GM21619 (cell line): ENCODE results near the gene GAL3ST2.

ENCODE experiments used
- ATAC-seq: cut with Tn5 transposase; IDR thresholded peaks from one replicate; pipeline ENCODE4 v1.9.1; 2021; ENCODE audit not compliant: unreplicated experiment

The GAL3ST2 gene

DNA sequence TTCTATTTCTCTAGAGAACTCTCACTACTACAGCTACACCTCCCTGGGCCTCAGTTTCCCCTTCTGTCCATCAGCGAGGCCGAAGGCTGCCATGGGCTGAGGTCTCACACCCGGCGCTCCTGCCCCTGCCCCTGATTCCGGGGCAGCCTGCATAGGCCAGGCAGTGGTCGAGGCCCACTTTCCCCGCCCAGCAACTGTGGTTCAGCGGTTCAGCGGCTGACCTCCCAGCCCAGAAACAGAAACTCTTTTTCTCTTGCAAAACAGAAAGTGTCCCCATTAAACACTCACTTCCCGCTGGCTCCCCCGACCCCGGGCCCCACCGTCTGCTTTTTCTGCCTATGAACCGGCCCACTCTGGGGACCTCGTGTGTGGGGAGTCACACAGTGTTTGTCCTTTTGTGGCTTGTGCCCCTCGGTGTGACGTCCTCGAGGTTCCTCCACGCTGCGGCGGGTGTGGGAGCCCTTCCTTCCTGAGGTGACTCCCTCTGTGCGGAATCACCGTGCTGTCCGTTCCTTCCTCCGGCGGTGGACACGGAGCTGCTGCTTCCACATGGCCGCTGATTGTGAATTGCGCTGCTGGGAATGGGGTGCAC lies 66.1 kb downstream of the GAL3ST2 start:
- ATAC-seq: peak; percentile 38

DNA sequence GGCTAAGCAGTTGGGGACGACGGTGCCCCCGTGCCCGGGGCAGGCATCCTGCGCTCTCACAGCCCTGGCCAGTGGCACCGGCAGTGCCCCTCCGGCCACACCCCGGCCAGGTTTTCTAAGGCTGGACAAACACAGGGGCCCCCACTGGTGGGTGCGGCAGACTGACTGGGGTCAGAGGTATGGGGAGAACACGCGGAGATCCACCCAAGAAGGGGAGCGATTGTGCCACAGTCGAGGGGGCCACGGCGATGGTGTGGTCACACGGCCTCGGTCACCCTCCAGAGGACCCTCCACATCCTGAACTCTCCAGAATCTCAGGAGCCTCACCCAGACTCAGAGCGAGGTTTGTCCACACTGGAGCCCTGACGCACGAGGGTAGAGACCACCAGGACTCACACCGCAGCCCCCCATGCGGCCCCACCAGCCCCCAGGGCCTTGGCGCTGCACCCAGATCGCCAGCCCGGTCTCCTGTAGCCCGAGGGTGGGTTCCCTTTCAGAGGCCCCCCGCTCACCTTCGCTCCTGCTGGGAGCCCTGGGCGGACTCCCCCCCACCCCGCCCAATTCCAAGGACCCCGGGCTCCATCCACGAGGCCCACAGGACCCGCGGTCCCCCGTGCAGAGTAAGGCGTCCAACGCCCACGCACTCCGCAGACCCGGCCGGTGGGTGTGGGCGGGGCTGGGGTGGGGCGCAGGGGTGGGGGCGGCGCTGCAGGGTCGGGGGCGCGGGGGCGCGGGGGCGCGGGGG lies 66.9 kb downstream of the GAL3ST2 start:
- no peak for ATAC-seq

DNA sequence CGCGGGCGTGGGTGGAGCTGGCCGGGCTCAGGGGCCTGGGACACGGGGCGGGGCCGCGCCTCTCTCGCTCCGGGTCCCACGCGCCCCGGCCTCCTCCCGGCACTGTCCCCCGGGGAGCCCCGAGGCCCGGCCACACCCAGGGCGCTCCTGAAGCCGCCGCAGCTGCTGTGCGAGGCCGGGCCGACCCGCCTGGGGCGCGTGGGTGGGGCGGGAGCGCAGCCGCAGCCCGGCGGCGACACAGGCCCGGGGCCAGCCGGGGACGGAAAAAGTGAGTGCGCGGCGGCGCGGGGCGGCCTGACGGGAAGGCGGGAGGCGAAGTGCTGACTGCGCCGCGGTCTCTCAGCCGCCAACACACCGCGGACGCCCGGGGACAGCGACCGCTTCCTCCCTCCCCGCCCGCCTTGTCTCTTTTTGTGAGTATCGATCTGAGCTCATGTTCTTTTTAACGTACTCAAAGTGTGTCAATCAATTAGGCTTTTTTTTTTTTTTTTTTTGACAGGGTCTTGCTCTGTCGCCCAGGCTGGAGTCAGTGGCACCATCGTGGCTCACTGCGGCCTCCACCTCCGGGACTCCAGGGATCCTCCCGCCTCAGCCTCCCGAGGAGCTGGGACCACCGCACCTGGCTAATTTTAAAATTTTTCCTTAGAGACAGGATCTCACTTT lies 67.6 kb downstream of the GAL3ST2 start:
- peak; percentile 76 for ATAC-seq

GRCh38 chr2:241844831-241845578 lies 68.4 kb downstream of the GAL3ST2 start:
- ATAC-seq: no peak

DNA sequence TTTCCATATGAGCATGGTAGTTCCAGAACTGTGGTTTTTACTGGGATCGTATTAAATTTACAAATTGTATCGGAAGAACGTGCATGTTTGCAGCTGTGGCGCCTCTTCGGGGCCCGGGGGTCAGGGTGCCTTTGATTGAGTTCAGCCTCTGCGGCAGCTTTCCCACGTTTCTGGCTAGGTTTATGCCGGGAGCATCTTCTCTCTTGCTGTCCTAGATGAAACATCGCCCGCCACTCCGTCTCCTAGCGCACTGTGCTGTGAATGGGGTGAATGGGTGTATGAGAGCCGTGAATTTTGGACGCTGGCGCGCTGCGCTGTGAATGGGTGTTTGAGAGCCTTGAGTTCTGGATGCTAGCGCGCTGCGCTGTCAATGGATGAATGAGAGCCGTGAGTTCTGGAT lies 69.8 kb downstream of the GAL3ST2 start:
- no peak for ATAC-seq

DNA sequence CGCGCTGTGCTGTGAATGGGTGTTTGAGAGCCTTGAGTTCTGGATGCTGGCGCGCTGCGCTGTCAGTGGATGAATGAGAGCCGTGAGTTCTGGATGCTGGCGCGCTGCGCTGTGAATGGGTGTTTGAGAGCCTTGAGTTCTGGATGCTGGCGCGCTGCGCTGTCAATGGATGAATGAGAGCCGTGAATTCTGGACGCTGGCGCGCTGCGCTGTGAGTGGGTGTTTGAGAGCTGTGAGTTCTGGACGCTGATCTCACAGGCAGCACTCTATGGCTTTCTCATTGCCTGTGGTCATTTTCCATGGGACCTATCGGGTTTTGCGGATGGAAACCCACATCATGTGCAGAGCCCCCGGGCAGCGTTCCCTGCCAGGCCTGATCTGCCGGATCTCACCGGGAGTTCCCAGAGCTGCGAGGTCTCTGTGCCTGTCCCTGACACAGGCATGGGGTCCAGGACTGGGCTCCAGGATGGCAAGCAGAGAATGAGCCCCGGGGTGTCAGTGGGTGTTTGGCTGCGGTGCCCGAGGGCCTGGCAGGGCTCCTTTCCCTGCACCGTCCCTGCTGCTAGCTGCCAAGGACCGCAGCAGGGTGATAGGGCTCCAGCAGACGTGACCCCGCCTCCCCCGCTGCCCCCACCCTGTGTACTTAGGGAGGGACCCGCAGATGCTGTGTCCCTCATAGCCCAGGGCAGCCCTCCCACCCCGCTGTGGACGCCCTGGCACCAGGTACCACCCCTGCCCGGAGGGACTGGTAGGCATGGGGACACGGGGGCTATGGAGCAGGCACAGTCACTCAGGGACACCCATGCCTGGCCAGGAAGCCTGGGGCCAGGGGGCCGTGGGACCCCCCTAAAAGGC lies 72.4 kb downstream of the GAL3ST2 start:
- no peak for ATAC-seq

GRCh38 chr2:241849616-241850543 lies 73.3 kb downstream of the GAL3ST2 start:
- no peak for ATAC-seq

- ATAC-seq: no peak
Measured at GRCh38 chr2:241850544-241851324, 74.1 kb downstream of the GAL3ST2 start.

DNA sequence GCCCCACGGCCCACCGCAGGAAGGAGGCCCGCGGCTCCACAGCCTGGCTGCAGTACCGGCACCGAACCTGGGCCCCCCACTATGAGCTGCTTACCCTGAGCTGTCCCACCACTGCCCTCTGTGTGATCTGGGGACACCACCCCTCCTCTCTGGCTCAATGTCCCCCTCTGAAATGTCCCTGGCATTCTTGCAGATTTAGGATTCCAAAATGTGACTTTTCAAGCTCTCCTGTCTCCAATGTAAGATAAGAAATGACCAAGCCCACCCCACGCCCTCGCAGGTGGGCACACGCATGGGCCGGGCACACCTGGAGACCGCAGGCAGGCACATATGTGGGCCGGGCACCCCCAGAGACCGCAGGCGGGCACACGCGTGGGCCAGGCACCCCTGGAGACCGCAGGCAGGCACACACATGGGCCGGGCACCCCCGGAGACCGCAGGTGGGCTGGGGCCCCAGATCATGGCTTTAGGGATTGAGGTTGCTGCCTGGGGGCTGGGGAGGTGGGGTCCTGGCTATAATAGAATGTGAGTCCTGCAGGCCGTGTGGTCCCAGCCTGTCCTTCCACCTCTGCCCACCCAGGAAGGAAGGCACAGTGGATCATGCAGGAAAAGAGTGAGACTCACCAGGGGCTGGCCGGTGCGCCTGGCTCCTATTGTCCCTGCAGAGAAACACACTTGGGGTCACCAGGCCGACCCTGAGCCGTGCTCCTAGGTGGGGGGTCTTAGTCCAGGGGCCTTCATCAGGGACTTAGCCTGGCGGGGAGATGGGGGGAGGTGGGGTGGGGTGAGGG lies 74.9 kb downstream of the GAL3ST2 start:
- ATAC-seq: no peak

GRCh38 chr2:241852116-241852980 lies 75.7 kb downstream of the GAL3ST2 start:
- no peak for ATAC-seq

GRCh38 chr2:241852981-241853631 lies 76.5 kb downstream of the GAL3ST2 start:
- no peak for ATAC-seq
